ENCODE measurements around the gene OTOG.

Gene OTOG

GRCh38 chr11:17546240-17546639 is 819 bp upstream of the OTOG start:
- no peak for TF ChIP-seq CTCF (IDR thresholded peaks at IDR 0.05; ENCODE audit: low read depth, low read length, missing control alignments)
- H3K4me3 ChIP-seq (ENCODE audit: low read depth, low read length): no peak overlapping the region
- no peak for DNase-seq (ENCODE audit: low read depth)
- in situ Hi-C loops (cut with HindIII; ENCODE audit: low sequenced_read_pairs): no loop called here

- DNase-seq (ENCODE audit: low read depth): no peak
- no peak overlapping the region for H3K4me3 ChIP-seq (ENCODE audit: low read depth, low read length)
- in situ Hi-C loops (cut with HindIII; ENCODE audit: low sequenced_read_pairs): no loop called here
- TF ChIP-seq CTCF (IDR thresholded peaks at IDR 0.05; ENCODE audit: low read depth, low read length, missing control alignments): no peak
Observed at GRCh38 chr11:17547932-17548331, 873 bp downstream of the OTOG start.

GRCh38 chr11:17548444-17548843 is 1.4 kb downstream of the OTOG start:
- TF ChIP-seq CTCF (IDR thresholded peaks at IDR 0.05; ENCODE audit: low read depth, low read length, missing control alignments): no peak
- no peak for DNase-seq (ENCODE audit: low read depth)
- in situ Hi-C loops (cut with HindIII; ENCODE audit: low sequenced_read_pairs): no loop called here

GRCh38 chr11:17550450-17551346 is 3.6 kb downstream of the OTOG start:
- in situ Hi-C loops (cut with HindIII; ENCODE audit: low sequenced_read_pairs): no loop called here
- no peak overlapping the region for H3K4me3 ChIP-seq (ENCODE audit: low read depth, low read length)
- TF ChIP-seq CTCF (IDR thresholded peaks at IDR 0.05; ENCODE audit: low read depth, low read length, missing control alignments): no peak
- no peak for DNase-seq (ENCODE audit: low read depth)

More at GRCh38 chr11:17548444-17548843, 1.4 kb downstream of the OTOG start:
- H3K4me3 ChIP-seq (ENCODE audit: low read depth, low read length): no peak overlapping the region

- no peak for TF ChIP-seq CTCF (IDR thresholded peaks at IDR 0.05; ENCODE audit: low read depth, low read length, missing control alignments)
- no peak overlapping the region for H3K4me3 ChIP-seq (ENCODE audit: low read depth, low read length)
- DNase-seq (ENCODE audit: low read depth): no peak
- in situ Hi-C loops (cut with HindIII; ENCODE audit: low sequenced_read_pairs): no loop called here
Observed at GRCh38 chr11:17551347-17552040, 4.4 kb downstream of the OTOG start.

- DNase-seq (ENCODE audit: low read depth): no peak
- in situ Hi-C loops (cut with HindIII; ENCODE audit: low sequenced_read_pairs): no loop called here
- TF ChIP-seq CTCF (IDR thresholded peaks at IDR 0.05; ENCODE audit: low read depth, low read length, missing control alignments): no peak
- H3K4me3 ChIP-seq (ENCODE audit: low read depth, low read length): no peak overlapping the region
Observed at GRCh38 chr11:17552041-17552355, 4.9 kb downstream of the OTOG start.
